SK-N-SH (cell line): ENCODE measurements around the gene F2R. TPM values are rescaled to one million over a fixed set of nuclear protein-coding genes. Genes with fewer than 3 reads are reported as not detected.
A peak's percentile ranks its signal among the peaks of the same experiment; 100 is the strongest.

Source experiments
- CTCF ChIA-PET: fragments of 300-600, 350-600 bp; formaldehyde crosslinking; extraction: SDS; loops from one replicate; lab custom pipeline; 2021; lab: Yijun Ruan, JAX
- POLR2A ChIA-PET: fragments of 350-600 bp; sonication (Branson Sonifier 250); formaldehyde crosslinking; extraction: SDS; loops from one replicate; lab custom pipeline; 2020; ENCODE audit warnings: antibody characterized with exemption, inconsistent platforms; lab: Yijun Ruan, JAX
- DNase-seq: peaks from one replicate; pipeline ENCODE4 v3.0.0; 2012
- H2AFZ ChIP-seq: fragments of 200-600 bp; sonication (generic); 2 replicates; pipeline ENCODE4 v1.8.1; 2016; ENCODE audit warnings: antibody characterized with exemption, mild to moderate bottlenecking, low read depth
- H3F3A ChIP-seq: fragments of 200-600 bp; sonication (generic); replicated peaks from 2 replicates; pipeline ENCODE3; 2016; ENCODE audit warnings: antibody characterized with exemption, mild to moderate bottlenecking; ENCODE audit not compliant: insufficient read depth
- H3K27ac ChIP-seq, 2 experiments: fragments of 200-500 bp in 1 of 2; fragments of 200-600 bp in 1 of 2; sonication (Bioruptor generic) in 1 of 2; sonication (generic), shearing (Covaris generic) in 1 of 2; 2 replicates each; pipeline versions ENCODE4 v1.5.1 to v1.6.1; 2014 to 2016; ENCODE audit warnings: low read depth in 2 of 2, inconsistent platforms in 1 of 2, low read length in 1 of 2, mild to moderate bottlenecking in 1 of 2, mixed read lengths in 1 of 2
- H3K27me3 ChIP-seq: fragments of 200-600 bp; sonication (generic), shearing (Covaris generic); 2 replicates; pipeline ENCODE4 v1.6.1; 2016; ENCODE audit warnings: mixed run types; ENCODE audit not compliant: insufficient read depth
- H3K36me3 ChIP-seq, 2 experiments: fragments of 200-500 bp in 1 of 2; fragments of 200-600 bp in 1 of 2; sonication (Bioruptor generic) in 1 of 2; sonication (generic) in 1 of 2; replicated peaks in 1 of 2; 2 replicates each; pipeline versions ENCODE3 to v1.5.1; 2014 to 2016; ENCODE audit warnings: low read length in 1 of 2, mild to moderate bottlenecking in 1 of 2; ENCODE audit not compliant: insufficient read depth in 2 of 2, control insufficient read depth in 1 of 2
- H3K4me1 ChIP-seq, 2 experiments: fragments of 200-500 bp in 1 of 2; fragments of 200-600 bp in 1 of 2; sonication (Bioruptor generic) in 1 of 2; sonication (generic), shearing (Covaris generic) in 1 of 2; 2 replicates each; pipeline versions ENCODE4 v1.5.1 to v1.6.1; 2014 to 2016; ENCODE audit warnings: low read depth in 1 of 2, low read length in 1 of 2, mixed run types in 1 of 2; ENCODE audit not compliant: insufficient read depth in 2 of 2, control insufficient read depth in 1 of 2
- H3K4me2 ChIP-seq: fragments of 200-600 bp; sonication (generic), shearing (Covaris generic); 2 replicates; pipeline ENCODE4 v1.6.1; 2017; ENCODE audit warnings: mixed run types
- H3K4me3 ChIP-seq, 2 experiments: fragments of 200-500 bp in 1 of 2; fragments of 200-600 bp in 1 of 2; sonication (Bioruptor generic) in 1 of 2; sonication (generic), shearing (Covaris generic) in 1 of 2; 2 replicates each; pipeline versions ENCODE4 v1.5.1 to v1.8.1; 2014 to 2016; ENCODE audit warnings: low read depth in 2 of 2, inconsistent platforms in 1 of 2, low read length in 1 of 2, mild to moderate bottlenecking in 1 of 2, mixed read lengths in 1 of 2, moderate library complexity in 1 of 2
- H3K79me2 ChIP-seq: fragments of 200-600 bp; sonication (generic); 2 replicates; pipeline ENCODE4 v1.8.1; 2017; ENCODE audit warnings: mild to moderate bottlenecking; ENCODE audit not compliant: insufficient read depth
- H3K9ac ChIP-seq: fragments of 200-600 bp; sonication (generic); 2 replicates; pipeline ENCODE4 v1.6.1; 2017; ENCODE audit warnings: mixed run types
- H3K9me2 ChIP-seq: fragments of 200-600 bp; sonication (generic); 2 replicates; pipeline ENCODE4 v1.6.1; 2017; ENCODE audit warnings: mixed run types
- H3K9me3 ChIP-seq: fragments of 200-600 bp; sonication (generic); 2 replicates; pipeline ENCODE4 v1.6.1; 2017; ENCODE audit warnings: mixed run types, mild to moderate bottlenecking, moderate library complexity
- H4K20me1 ChIP-seq: fragments of 200-600 bp; sonication (generic); 2 replicates; pipeline ENCODE4 v1.6.1; 2017; ENCODE audit warnings: mild to moderate bottlenecking, mixed run types; ENCODE audit not compliant: insufficient read depth
- ELF1 ChIP-seq: IDR thresholded peaks from 2 replicates; pipeline ENCODE4 v1.4.0; 2012
- EP300 ChIP-seq, 2 experiments: IDR thresholded peaks; 2 replicates each; pipeline versions ENCODE4 v1.4.0 to v1.6.1; 2012; ENCODE audit warnings: borderline replicate concordance in 1 of 2, low read depth in 1 of 2, low read length in 1 of 2
- EZH2phosphoT487 ChIP-seq: fragments of 200-600 bp; sonication (generic); IDR thresholded peaks from 2 replicates; pipeline ENCODE4 v1.6.1; 2017; ENCODE audit warnings: low read depth, mixed run types, mild to moderate bottlenecking, antibody characterized with exemption, moderate library complexity, borderline replicate concordance
- FOSL2 ChIP-seq: IDR thresholded peaks from 2 replicates; pipeline ENCODE4 v1.4.0; 2012; ENCODE audit warnings: low read depth, mild to moderate bottlenecking, moderate library complexity, borderline replicate concordance
- FOXM1 ChIP-seq: IDR thresholded peaks from 2 replicates; pipeline ENCODE4 v1.4.0; 2012; ENCODE audit warnings: low read depth, mild to moderate bottlenecking
- GABPA ChIP-seq: IDR thresholded peaks from 2 replicates; pipeline ENCODE4 v1.4.0; 2012; ENCODE audit warnings: low read depth, mild to moderate bottlenecking
- GATA2 ChIP-seq: sonication (generic); formaldehyde crosslinking; IDR thresholded peaks from 2 replicates; pipeline ENCODE4 v1.5.0; 2020; ENCODE audit warnings: mild to moderate bottlenecking, missing genetic modification reagents
- MEF2A ChIP-seq: IDR thresholded peaks from 2 replicates; pipeline ENCODE4 v1.4.0; 2012; ENCODE audit warnings: low read depth, borderline replicate concordance
- NFIC ChIP-seq: IDR thresholded peaks from 2 replicates; pipeline ENCODE4 v1.4.0; 2012; ENCODE audit warnings: borderline replicate concordance
- NRF1 ChIP-seq: IDR thresholded peaks from 2 replicates; pipeline ENCODE4 v1.6.1; 2012; ENCODE audit warnings: low read depth, mild to moderate bottlenecking, low read length
- POLR2AphosphoS5 ChIP-seq: IDR thresholded peaks from 2 replicates; pipeline ENCODE4 v1.6.1; 2012; ENCODE audit warnings: low read depth, low read length
- RXRA ChIP-seq: IDR thresholded peaks from 2 replicates; pipeline ENCODE4 v1.4.0; 2012; ENCODE audit warnings: low read depth, mild to moderate bottlenecking, borderline replicate concordance
- SIN3A ChIP-seq: IDR thresholded peaks from 2 replicates; pipeline ENCODE4 v1.6.1; 2012; ENCODE audit warnings: low read depth, mild to moderate bottlenecking, low read length, moderate library complexity, borderline replicate concordance
- TAF1 ChIP-seq: IDR thresholded peaks from 2 replicates; pipeline ENCODE4 v1.6.1; 2012; ENCODE audit warnings: low read depth, mild to moderate bottlenecking, low read length, moderate library complexity, borderline replicate concordance
- YY1 ChIP-seq: IDR thresholded peaks from 2 replicates; pipeline ENCODE4 v1.4.0; 2012; ENCODE audit warnings: low read depth, mild to moderate bottlenecking
- WGBS: methylation state at CpG from one replicate; pipeline ENCODE4 v1.1.6; 2017; ENCODE audit warnings: low lambda C conversion rate; 5-methylcytosine and 5-hydroxymethylcytosine counted together
- polyA plus RNA-seq, 3 experiments: library from polyadenylated mRNA; depleted of rRNA; stranded (reverse); fragments of >200 nt; gene quantifications; 2 replicates each; pipeline ENCODE4 v1.2.3, GENCODE V29; 2012
- TF ChIP-seq, protein P1 (sequence below): fragments of 150-350 bp; IDR thresholded peaks from 2 replicates; pipeline ENCODE4 v1.6.1; 2016; ENCODE audit warnings: mild to moderate bottlenecking, low read depth, low read length
- TF ChIP-seq, protein P2 (sequence below): IDR thresholded peaks from 2 replicates; pipeline ENCODE4 v1.6.1; 2012; ENCODE audit warnings: mild to moderate bottlenecking, low read depth, low read length, moderate library complexity
- TF ChIP-seq, protein P3 (sequence below): IDR thresholded peaks from 2 replicates; pipeline ENCODE4 v1.4.0; 2012; ENCODE audit warnings: low read depth, borderline replicate concordance
- TF ChIP-seq, protein P4 (sequence below): IDR thresholded peaks from 2 replicates; pipeline ENCODE4; 2012
- TF ChIP-seq, protein P5 (sequence below): IDR thresholded peaks from 2 replicates; pipeline ENCODE4 v1.4.0; 2012; ENCODE audit warnings: low read depth, borderline replicate concordance
- TF ChIP-seq, protein P6 (sequence below): fragments of 150-350 bp; IDR thresholded peaks from 2 replicates; pipeline ENCODE4 v1.6.1; 2017; ENCODE audit warnings: antibody characterized with exemption, low read length, low read depth, borderline replicate concordance
- TF ChIP-seq, protein P7 (sequence below): IDR thresholded peaks from 2 replicates; pipeline ENCODE4 v1.4.0; 2012; ENCODE audit warnings: low read depth

F2R gene
- polyA plus RNA-seq, 1 of the 3 experiments (the other 2 are of a cell fraction): 212 TPM

DNA sequence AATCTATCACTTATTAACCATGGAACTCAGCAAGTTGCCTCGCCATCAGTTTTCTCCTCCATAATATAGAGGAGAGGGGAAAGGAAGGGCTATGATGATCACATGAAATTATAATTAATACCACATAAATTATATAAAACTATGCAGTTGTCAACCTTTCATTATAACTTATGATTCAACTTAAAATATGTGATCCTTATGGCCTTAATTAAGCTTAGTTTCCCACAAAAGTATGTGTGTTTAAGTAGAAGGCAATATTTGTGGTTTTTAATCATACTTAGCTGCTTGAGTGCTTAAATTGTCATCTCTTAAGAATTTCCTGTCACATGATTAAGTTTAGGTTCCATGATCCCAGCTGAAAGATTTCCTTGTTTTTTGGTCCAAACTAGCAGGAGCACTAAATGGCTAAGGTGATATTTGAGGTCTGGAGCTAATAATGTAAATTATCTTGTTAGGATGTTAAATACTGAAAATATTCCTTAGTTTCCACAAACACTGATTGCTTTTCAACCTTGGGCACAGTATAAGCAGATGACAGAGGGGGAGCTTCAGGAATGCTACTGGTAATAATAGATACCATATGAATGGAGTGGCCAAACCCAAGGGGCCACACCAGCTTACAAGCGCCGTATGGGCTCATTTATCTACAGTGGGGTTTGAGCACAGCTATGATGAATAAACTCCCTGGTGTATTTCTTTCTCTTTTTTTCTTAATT, 26.4 kb upstream of the F2R start:
- Histone ChIP-seq H3K36me3 (no peaks in the 10 kb centered on the region), H2AFZ (0 out of 2 replicates have a peak overlapping the region, but pooled peaks have one; percentile 75), H3K4me2 (peak overlapping the region; percentile 63), H3K27me3 (no peaks in the 10 kb centered on the region), H3K9me2 (no peaks in the 10 kb centered on the region), H3K9me3 (no peaks in the 10 kb centered on the region), H3F3A (peaks cover 41% of the 10 kb centered on the region), H3K27ac (peak overlapping the region; percentile 94 to 98), H3K9ac (peak overlapping the region; percentile 67; the same call in 1 of the 2 replicates), H3K4me1 (peaks cover 10 to 53% of the 10 kb centered on the region in 2 experiments), H3K79me2 (no peaks in the 10 kb centered on the region), H4K20me1 (no peaks in the 10 kb centered on the region), H3K4me3 (no peak overlapping the region)
- 22% methylated on average over 3 of the region's 3 CpGs for WGBS
- DNase-seq: no peak
- ChIA-PET CTCF (interaction anchor here (1.0 to 1.4 kb wide), 2 partner anchors 8 to 85 kb away, joined by 3 to 5 read pairs; no protein-coding TSS in a partner anchor), POLR2A (no interaction called here)
- TF ChIP-seq RXRA (peak; percentile 89), POLR2AphosphoS5 (peak; percentile 78; the same call in 1 of the 2 replicates), EP300 (IDR thresholded peaks at IDR 0.05; ENCODE audit: borderline replicate concordance in 1 of 2, low read depth in 1 of 2, low read length in 1 of 2) (peak; percentile 73 to 99), FOXM1 (peak; percentile 99), ELF1 (peak; percentile 37; the same call in 1 of the 2 replicates), GATA2 (CRISPR knock-in tag) (no peak), NFIC (peak; percentile 87), YY1 (peak; percentile 39; the same call in 1 of the 2 replicates), EZH2phosphoT487 (no peak), FOSL2 (peak; percentile 93), NRF1 (no peak), TAF1 (no peak), MEF2A (peak; percentile 75; the same call in 1 of the 2 replicates), GABPA (peak; percentile 30; the same call in 1 of the 2 replicates), SIN3A (no peak)
- TF ChIP-seq, protein P1, sequence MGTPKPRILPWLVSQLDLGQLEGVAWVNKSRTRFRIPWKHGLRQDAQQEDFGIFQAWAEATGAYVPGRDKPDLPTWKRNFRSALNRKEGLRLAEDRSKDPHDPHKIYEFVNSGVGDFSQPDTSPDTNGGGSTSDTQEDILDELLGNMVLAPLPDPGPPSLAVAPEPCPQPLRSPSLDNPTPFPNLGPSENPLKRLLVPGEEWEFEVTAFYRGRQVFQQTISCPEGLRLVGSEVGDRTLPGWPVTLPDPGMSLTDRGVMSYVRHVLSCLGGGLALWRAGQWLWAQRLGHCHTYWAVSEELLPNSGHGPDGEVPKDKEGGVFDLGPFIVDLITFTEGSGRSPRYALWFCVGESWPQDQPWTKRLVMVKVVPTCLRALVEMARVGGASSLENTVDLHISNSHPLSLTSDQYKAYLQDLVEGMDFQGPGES: no peak
- TF ChIP-seq, protein P2, sequence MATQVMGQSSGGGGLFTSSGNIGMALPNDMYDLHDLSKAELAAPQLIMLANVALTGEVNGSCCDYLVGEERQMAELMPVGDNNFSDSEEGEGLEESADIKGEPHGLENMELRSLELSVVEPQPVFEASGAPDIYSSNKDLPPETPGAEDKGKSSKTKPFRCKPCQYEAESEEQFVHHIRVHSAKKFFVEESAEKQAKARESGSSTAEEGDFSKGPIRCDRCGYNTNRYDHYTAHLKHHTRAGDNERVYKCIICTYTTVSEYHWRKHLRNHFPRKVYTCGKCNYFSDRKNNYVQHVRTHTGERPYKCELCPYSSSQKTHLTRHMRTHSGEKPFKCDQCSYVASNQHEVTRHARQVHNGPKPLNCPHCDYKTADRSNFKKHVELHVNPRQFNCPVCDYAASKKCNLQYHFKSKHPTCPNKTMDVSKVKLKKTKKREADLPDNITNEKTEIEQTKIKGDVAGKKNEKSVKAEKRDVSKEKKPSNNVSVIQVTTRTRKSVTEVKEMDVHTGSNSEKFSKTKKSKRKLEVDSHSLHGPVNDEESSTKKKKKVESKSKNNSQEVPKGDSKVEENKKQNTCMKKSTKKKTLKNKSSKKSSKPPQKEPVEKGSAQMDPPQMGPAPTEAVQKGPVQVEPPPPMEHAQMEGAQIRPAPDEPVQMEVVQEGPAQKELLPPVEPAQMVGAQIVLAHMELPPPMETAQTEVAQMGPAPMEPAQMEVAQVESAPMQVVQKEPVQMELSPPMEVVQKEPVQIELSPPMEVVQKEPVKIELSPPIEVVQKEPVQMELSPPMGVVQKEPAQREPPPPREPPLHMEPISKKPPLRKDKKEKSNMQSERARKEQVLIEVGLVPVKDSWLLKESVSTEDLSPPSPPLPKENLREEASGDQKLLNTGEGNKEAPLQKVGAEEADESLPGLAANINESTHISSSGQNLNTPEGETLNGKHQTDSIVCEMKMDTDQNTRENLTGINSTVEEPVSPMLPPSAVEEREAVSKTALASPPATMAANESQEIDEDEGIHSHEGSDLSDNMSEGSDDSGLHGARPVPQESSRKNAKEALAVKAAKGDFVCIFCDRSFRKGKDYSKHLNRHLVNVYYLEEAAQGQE: no peak
- TF ChIP-seq, protein P3, sequence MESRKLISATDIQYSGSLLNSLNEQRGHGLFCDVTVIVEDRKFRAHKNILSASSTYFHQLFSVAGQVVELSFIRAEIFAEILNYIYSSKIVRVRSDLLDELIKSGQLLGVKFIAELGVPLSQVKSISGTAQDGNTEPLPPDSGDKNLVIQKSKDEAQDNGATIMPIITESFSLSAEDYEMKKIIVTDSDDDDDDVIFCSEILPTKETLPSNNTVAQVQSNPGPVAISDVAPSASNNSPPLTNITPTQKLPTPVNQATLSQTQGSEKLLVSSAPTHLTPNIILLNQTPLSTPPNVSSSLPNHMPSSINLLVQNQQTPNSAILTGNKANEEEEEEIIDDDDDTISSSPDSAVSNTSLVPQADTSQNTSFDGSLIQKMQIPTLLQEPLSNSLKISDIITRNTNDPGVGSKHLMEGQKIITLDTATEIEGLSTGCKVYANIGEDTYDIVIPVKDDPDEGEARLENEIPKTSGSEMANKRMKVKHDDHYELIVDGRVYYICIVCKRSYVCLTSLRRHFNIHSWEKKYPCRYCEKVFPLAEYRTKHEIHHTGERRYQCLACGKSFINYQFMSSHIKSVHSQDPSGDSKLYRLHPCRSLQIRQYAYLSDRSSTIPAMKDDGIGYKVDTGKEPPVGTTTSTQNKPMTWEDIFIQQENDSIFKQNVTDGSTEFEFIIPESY: peak; percentile 80; the same call in 1 of the 2 replicates
- TF ChIP-seq, protein P4, sequence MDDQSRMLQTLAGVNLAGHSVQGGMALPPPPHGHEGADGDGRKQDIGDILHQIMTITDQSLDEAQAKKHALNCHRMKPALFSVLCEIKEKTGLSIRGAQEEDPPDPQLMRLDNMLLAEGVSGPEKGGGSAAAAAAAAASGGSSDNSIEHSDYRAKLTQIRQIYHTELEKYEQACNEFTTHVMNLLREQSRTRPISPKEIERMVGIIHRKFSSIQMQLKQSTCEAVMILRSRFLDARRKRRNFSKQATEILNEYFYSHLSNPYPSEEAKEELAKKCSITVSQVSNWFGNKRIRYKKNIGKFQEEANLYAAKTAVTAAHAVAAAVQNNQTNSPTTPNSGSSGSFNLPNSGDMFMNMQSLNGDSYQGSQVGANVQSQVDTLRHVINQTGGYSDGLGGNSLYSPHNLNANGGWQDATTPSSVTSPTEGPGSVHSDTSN: peak; percentile 96
- TF ChIP-seq, protein P5, sequence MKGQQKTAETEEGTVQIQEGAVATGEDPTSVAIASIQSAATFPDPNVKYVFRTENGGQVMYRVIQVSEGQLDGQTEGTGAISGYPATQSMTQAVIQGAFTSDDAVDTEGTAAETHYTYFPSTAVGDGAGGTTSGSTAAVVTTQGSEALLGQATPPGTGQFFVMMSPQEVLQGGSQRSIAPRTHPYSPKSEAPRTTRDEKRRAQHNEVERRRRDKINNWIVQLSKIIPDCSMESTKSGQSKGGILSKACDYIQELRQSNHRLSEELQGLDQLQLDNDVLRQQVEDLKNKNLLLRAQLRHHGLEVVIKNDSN: peak; percentile 81
- TF ChIP-seq, protein P6, sequence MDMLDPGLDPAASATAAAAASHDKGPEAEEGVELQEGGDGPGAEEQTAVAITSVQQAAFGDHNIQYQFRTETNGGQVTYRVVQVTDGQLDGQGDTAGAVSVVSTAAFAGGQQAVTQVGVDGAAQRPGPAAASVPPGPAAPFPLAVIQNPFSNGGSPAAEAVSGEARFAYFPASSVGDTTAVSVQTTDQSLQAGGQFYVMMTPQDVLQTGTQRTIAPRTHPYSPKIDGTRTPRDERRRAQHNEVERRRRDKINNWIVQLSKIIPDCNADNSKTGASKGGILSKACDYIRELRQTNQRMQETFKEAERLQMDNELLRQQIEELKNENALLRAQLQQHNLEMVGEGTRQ: no peak
- TF ChIP-seq, protein P7, sequence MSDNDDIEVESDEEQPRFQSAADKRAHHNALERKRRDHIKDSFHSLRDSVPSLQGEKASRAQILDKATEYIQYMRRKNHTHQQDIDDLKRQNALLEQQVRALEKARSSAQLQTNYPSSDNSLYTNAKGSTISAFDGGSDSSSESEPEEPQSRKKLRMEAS: peak; percentile 49; the same call in 1 of the 2 replicates
